ENCODE measurements around the gene TMC5.

Gene TMC5

DNA sequence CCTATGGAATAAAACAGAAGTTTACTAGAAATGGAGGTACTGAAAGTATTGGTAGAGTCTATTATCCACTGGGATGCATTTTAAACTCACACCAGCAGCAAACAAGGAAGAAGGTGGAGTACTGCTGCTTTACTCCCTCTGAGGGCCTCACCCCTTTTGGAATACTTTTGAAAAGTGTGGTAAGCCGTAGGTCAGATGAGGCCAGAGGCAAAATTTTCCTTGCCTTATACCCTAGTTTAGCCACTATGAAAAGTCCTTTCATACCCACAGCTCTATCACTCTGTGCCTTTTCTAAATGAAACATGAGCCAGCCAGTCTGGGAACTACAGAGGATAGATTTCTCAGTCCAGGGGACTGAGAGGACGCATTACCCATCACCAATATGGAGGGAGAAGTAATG lies 90.2 kb downstream of the TMC5 start:
- no peak for DNase-seq

GRCh38 chr16:19512297-19512696 lies 94.6 kb downstream of the TMC5 start:
- no peak for DNase-seq

GRCh38 chr16:19513377-19514053 lies 95.8 kb downstream of the TMC5 start:
- no peak for DNase-seq

DNA sequence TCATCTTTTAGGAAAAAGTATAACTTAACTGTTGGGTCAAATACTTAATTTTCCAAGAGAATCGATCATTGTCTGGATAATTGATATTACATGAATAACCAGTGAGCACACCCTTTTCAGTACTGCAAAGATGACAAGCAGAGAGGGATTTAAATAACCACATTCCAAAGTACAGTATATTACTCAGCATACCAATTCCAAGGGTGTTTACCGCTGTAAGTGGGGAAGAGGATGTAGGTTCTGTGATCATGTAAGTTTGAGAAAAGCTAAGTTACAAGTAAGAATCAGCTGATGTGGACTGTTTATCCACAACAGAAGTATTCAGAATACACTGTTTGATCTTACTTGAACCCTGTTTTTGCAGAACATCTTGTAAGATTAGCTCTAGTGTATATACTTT lies 98.1 kb downstream of the TMC5 start:
- no peak for DNase-seq

- no peak for DNase-seq
Measured at GRCh38 chr16:19517424-19518089, 99.9 kb downstream of the TMC5 start.

- DNase-seq: no peak
Measured at GRCh38 chr16:19518388-19518787, 100.7 kb downstream of the TMC5 start.

DNA sequence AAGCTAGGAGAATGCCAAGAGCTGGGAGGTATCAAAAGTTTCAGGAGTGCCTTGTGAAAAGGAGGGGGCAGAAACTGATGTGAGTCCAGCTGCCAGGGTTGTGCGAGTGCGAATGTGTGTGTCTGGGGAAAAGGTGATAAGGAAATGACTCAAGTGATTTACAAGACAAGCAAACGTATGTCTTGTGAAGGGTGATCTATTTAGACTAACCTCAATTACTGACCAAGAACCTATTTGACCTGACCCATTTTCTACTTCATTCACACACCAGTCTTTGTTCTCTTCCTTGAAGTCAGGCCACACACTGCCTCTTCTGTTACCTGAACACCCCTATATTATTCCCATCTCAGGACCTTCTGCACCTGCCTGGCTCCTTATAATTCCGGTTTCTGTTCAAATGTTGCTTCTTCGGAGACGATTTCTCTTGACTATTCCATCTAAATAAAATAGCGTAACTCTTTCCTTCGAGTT lies 103.2 kb downstream of the TMC5 start:
- DNase-seq: no peak

DNA sequence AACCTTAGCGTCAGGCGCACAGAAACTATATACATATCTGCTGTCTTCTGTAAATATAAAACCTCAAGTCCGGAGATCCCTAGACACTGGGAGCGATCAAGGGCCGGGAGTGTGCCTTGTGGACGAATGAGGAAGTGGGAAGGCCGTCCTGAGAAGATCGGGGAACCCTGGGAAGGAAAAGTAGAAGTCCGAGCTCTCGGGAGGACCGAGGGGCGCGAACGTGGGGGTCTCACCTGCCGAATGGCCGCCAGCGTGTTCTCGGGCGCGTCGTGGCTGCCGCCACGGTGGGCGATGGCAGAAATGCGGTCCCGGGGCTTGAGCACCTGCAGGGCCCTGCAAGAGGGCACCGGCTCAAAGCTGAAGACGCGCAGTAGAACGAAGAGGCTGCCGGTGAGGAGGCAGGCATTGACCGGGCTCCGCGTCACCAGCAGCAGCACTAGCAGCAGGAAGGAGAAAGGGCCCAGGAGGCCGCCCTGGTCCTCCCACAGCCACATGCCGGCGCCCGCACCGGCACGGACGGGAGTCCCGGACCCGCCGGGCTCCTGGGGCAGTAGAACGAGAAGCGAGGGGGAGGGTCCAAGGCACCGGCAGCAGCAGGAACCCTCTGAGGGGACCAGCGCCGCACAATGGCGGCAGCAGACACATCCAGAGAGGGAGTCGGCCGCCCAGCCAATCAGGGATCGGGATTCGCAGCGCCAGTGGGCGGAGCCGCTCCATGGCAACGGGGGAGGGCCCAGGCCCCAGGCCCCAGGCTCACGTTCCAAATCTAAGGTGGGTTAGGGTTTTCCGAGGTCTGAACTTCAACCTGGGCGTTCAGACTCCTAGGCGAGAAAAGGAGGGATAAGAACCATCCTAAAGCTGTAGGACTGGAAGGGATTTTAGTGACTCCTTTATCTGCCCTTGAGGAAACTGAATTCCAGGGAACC lies 104.1 kb downstream of the TMC5 start, which contains the start of gene GDE1:
Gene GDE1 (minus strand): TSS at position 628 of the 926 bp plus-strand sequence. CDS start 134 bp downstream, at position 494.
- peak; percentile 94 for DNase-seq

GRCh38 chr16:19522397-19522732 lies 104.7 kb downstream of the TMC5 start:
- no peak for DNase-seq

GRCh38 chr16:19522760-19523159 lies 105.1 kb downstream of the TMC5 start:
- no peak for DNase-seq

GRCh38 chr16:19523184-19523558 lies 105.5 kb downstream of the TMC5 start:
- DNase-seq: no peak

DNA sequence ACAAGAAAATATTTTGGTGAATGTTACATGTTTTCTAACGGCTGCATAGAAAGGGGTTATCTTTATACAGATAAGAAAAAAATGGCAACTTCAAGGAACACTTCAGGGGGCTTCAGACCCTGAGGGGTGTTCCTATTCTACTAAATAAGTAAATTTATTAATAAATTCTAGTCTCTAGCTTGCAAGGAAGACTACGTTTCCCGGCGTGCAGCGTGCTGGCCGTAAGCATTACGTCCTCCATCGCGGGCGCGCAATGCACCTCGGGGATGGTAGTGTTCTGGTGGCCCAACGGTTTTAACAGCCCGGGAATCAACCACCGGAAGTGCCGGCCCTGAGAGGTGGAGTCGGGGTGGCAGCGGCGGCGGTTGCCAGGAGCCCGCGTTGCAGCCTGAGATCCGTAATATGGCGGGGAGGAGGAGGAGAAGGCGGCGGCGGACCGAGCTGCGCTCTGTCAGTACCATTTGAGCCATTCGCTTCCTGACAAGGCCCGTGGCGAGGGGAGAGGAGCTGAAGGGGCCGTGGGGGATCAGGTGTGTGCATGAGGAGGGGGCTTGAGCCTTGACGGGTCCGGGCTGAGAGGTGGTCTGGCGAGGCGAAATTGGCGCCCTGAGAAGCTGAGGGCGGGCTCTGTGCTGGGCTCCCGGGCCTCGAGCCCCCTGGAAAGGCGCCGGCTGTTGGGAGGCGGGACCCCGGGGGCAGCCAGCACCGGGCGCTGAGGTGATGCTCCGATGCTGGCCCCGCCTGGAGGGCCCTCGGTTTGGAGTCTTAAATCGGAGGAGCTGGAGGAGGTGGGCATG lies 106.1 kb downstream of the TMC5 start, which contains the start of gene CCP110:
Gene CCP110 (plus strand): TSS at position 384 of the 797 bp plus-strand sequence. CDS start 3,940 bp downstream, outside the sequence.
- peak; percentile 94 for DNase-seq

DNA sequence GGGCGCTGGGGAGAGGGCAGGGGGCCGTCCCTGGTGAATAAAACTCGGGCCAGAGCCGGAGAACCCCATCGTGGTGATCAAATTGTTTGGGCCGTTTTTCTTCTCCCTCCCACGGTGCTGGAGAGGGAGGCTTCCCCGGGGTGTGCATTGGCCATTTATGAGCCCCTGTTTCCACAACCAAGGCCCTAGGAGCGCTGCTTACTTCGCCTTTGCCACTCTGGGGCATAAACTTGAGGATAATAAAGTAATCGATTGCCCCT lies 106.6 kb downstream of the TMC5 start:
- no peak for DNase-seq

DNA sequence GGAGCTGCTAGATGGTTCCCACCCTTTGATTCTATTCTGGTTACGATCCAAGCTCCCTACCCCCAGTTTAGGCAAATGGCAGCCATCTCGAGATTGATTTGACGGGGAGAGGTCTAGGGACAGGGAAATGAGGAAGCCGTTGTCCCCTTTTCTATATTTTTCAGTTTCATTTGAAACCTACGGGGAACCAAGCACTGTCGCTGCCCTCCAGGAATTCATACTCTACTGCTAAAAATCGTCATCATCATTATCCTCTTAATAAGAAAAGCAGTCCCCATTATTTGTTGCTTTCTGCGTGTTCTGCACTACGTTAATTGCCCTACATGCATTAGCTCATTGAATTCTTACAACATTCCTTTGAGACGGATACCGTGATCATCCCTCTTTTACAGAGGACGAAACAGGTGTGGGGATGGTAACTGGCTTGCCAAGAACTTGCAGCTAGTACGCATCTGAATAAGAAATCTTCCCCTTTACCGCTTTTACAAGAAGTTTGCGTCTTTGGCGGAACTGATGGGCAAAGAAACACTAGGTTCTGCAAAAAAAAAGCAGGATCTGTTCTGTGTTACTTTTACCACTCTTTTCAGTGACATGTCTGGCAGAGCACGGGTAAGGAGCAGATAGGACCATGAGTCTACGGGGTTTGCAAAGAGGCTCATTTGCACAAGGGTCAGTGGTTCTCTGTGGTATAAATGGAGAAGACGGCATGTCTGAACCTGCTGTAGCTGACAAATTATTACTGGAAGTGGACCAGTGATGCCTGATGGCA lies 107.1 kb downstream of the TMC5 start:
- DNase-seq: no peak

- no peak for DNase-seq
Measured at GRCh38 chr16:19525385-19525723, 107.7 kb downstream of the TMC5 start.

DNA sequence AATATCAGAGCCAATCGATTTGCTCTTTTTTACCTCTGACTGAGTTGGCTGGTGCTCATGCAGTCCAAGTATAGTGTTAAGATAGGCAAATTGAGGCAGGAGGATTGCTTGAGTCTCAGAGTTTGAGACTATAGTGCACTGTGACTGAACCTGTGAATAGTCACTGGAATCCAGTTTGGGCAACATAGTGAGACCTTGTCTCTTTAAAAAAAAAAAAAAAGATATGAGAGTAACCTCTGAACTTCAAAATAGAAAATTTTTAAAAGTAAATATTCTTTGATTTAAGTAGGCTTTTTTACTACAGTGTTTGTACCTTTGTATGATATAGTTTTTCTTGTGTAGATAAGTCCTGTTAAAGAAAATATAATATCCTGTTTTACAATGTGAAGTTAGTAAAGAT lies 109.5 kb downstream of the TMC5 start:
- no peak for DNase-seq

DNA sequence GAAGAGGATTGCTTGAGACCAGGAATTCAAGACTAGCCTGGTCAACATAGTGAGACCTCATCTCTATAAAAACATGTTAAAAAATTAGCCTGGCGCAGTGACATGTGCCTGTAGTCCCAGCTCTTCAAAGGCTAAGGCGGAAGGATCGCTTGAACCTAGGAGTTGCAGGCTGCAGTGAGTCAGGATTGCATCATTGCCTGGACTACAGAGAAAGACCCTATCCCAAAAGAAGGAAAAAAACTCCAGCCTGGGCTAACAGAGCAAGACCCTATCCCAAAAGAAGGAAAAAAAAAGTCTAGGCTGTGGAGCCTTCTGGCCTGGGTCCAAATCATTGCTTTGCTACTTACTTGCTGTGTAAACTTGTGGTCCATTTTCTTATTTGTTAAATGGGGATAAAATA lies 111.0 kb downstream of the TMC5 start:
- DNase-seq: no peak

DNA sequence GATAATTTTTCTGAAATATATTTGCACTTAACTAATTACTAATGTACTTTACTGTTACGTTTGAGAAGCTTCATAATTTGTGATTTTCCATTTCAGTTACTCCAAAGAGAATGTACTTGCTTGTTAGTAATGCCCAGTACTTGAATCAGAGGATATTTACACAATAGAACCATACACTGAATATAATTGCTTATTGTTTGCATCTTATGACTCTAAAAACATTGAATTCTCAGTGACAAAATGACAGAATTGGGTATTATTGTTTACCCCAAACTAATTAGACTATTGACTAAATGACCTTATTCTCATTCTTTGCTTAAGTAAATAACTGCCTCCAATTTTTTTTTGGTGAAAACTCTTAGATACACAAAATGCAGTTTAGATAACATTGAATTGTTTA lies 114.9 kb downstream of the TMC5 start:
- no peak for DNase-seq

GRCh38 chr16:19540241-19540970 lies 122.7 kb downstream of the TMC5 start:
- no peak for DNase-seq

DNA sequence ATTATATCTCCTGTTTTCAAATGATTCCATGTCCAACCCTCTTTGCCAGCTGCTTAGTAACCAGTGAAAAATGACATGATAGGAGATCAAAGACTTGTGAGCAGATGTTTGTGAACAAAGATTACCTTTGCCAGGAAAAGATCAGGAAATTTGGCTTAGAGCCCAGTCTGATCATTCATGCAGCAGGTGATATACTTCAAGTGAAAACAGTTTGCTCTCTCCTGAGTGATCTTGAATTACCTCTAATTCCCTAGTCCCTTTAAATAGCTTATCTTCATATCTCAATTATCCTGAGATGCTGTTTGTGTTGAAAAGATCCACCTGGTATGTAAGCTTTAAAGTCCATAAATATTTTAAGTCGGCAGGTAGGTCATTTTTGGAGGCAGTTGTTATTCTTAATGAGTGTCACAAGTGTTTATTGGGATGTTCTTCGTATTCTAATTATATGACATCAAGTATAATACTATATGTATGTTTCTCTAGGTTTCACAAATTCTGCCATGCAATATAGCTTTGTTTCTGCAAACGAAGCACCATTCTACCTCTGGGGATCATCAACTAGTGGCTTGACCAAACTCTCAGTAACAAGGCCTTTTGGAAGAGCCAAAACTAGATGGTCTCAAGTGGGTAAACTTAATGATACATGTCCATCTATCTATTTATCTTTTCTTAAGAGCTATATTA lies 124.6 kb downstream of the TMC5 start:
- peak; percentile 91 for DNase-seq

Measured in NCI-H2171 (cell line).